Activated CD8-positive, alpha-beta memory T cell treated with anti-CD3 and anti-CD28 coated beads, Interleukin-2, amount 50 U/mL, for 24 hours (primary cell): ENCODE data around the gene MUC5B.
"Not testable (repeated sequence)": the region's sequence is repeated elsewhere in the genome, so short reads cannot be mapped to it uniquely, and the experiment has no call there.

Experiments used
- DNase-seq: peaks from one replicate; pipeline ENCODE4 v3.0.0-alpha.2; 2020; ENCODE audit errors: extremely low read depth

Gene MUC5B

GRCh38 chr11:1222491-1223345, at the start of gene MUC5B:
Gene MUC5B, plus strand, starts transcription at chr11:1223066. Its CDS starts 58 bp downstream, at chr11:1223124.
- no peak for DNase-seq

DNA sequence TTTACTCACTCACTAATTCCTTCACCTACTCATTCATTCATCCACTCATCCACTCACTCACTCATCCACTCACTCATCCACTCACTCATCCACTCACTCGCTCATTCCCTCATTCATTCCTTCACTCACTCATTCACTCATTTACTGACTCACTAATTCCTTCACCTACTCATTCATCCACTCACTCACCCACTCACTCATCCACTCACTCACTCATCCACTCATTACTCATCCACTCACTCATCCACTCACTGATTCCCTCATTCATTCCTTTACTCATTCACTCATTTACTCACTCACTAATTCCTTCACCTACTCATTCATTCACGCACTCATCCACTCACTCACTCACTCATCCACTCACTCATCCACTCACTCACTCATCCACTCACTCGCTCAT, 49.5 kb upstream of the MUC5B start:
- DNase-seq, result not testable (repeated sequence)

DNA sequence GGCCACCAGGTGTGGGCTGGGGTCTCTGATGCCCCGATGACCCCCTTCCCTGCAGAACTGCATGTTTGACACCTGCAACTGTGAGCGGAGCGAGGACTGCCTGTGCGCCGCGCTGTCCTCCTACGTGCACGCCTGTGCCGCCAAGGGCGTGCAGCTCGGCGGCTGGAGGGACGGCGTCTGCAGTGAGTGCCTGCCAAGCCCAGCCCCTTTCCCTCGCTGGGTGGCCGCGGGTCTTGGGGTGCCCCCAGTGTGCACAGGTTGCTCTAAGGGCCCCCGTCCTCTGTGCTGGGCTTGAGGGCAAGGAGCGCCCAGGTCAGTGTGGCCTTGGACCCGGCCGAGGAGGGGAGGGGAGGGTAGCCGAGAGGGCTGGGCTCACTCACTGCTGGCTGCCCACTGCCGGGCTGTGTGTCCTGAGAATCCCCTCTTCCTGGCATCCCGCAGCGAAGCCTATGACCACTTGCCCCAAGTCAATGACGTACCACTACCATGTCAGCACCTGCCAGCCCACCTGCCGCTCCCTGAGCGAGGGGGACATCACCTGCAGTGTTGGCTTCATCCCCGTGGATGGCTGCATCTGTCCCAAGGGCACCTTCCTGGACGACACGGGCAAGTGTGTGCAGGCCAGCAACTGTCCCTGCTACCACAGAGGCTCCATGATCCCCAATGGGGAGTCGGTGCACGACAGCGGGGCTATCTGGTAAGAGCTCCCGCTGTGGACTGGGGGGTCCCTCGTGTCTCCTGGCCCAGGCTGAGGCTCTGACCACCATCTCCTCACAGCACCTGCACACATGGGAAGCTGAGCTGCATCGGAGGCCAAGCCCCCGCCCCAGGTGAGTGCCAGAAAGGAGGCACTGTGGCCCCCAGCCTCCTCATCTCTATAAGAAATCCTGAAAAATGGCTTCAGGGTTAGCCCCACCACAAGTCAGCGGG, 48.2 kb upstream of the MUC5B start:
- no peak for DNase-seq

GRCh38 chr11:1175461-1176223, 47.2 kb upstream of the MUC5B start:
- DNase-seq, result no peak

- no peak for DNase-seq
Observed at GRCh38 chr11:1176224-1177019, 46.4 kb upstream of the MUC5B start.

- no peak for DNase-seq
Observed at GRCh38 chr11:1177020-1177770, 45.7 kb upstream of the MUC5B start.

DNA sequence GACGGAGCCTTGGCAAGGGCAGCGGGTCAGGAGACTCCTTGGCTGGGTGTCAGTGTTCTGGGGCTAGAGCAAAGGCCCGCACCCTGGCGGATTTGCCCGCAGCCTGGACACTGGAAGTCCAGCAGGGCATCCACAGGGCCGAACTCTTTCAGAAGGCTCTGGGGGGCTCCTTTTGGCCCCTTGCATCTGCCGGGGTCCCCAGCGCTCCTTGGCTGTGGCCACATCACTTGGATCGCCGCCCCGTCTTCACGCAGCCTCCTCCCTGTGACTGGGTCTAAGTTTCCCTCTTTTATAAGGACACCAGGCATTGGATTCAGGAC, 45.1 kb upstream of the MUC5B start:
- no peak for DNase-seq

- no peak for DNase-seq
Observed at GRCh38 chr11:1178201-1178885, 44.5 kb upstream of the MUC5B start.

DNA sequence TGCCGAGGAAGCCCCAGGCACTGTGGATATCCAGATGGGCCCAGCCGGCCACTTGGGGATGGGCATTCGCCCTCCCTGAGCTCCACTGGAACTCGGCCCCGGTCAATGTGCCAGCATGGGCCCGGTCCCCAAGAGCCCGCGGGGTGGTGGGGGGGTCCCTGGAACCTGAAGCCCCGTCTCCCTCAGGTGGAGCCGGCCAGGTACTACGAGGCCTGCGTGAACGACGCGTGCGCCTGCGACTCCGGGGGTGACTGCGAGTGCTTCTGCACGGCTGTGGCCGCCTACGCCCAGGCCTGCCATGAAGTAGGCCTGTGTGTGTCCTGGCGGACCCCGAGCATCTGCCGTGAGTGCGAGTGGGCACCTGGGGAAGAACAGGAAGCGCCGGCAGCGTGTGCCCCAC, 44.0 kb upstream of the MUC5B start:
- DNase-seq, result no peak

- DNase-seq, result no peak
Observed at GRCh38 chr11:1179641-1180040, 43.2 kb upstream of the MUC5B start.

- no peak for DNase-seq
Observed at GRCh38 chr11:1180171-1180570, 42.7 kb upstream of the MUC5B start.

DNA sequence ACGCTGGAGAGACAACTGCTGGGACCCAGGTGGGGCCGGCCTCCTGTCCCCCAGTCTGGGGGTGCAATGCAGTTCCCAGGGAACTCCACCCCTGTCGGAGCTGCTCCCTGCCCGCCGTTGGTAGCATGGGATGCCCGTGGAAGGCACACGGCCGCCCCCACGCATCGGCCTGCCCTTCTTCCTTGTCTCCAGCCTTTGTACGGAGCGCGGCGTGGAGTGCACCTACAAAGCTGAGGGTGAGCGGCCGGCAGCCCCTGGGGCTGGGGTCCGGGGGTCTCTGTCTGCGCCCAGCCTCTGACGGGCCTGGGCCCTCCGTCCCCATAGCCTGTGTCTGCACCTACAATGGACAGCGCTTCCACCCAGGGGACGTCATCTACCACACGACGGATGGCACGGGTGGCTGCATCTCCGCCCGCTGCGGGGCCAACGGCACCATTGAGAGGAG, 41.9 kb upstream of the MUC5B start:
- no peak for DNase-seq

- no peak for DNase-seq
Observed at GRCh38 chr11:1181420-1181819, 41.4 kb upstream of the MUC5B start.

DNA sequence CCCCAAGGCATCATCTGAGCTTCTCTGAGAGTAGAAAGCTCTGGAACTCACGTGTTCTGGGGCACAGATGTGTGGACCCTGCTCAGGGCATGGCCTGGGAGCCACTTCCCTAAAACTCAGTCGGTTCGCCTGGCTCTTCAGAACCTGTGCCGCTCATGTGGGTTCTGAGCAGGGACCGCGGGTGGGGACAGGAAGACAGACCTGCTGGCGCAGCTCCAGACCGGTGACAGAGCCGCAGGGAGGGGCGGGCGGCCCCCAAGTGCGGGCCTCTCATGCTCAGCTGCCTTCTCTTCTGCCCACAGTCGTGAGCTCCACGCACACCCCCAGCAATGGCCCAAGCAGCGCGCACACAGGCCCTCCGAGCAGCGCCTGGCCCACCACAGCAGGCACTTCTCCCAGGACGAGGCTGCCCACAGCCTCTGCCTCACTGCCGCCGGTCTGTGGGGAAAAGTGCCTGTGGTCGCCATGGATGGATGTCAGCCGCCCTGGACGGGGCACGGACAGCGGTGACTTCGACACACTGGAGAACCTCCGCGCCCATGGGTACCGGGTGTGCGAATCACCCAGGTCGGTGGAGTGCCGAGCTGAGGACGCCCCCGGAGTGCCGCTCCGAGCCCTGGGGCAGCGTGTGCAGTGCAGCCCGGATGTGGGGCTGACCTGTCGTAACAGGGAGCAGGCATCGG, 40.9 kb upstream of the MUC5B start:
- no peak for DNase-seq

GRCh38 chr11:1184139-1184538, 38.7 kb upstream of the MUC5B start:
- DNase-seq, result not testable (repeated sequence)

DNA sequence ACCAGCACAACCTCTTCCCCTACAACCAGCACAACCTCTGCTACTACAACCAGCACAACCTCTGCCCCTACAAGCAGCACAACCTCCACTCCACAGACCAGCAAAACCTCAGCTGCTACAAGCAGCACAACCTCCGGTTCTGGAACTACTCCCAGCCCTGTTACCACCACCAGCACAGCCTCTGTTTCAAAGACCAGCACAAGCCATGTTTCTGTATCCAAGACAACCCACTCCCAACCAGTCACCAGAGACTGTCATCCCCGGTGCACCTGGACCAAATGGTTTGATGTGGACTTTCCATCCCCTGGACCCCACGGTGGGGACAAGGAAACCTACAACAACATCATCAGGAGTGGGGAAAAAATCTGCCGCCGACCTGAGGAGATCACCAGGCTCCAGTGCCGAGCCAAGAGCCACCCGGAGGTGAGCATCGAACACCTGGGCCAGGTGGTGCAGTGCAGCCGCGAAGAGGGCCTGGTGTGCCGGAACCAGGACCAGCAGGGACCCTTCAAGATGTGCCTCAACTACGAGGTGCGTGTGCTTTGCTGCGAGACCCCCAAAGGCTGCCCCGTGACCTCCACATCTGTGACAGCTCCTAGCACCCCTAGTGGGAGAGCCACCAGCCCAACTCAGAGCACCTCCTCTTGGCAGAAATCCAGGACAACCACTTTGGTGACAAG, 34.3 kb upstream of the MUC5B start:
- DNase-seq, result not testable (repeated sequence)

DNA sequence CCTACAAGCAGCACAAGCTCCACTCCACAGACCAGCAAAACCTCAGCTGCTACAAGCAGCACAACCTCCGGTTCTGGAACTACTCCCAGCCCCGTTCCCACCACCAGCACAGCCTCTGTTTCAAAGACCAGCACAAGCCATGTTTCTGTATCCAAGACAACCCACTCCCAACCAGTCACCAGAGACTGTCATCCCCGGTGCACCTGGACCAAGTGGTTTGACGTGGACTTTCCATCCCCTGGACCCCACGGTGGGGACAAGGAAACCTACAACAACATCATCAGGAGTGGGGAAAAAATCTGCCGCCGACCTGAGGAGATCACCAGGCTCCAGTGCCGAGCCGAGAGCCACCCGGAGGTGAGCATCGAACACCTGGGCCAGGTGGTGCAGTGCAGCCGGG, 33.0 kb upstream of the MUC5B start:
- not testable (repeated sequence) for DNase-seq

GRCh38 chr11:1191786-1192470, 30.9 kb upstream of the MUC5B start:
- not testable (repeated sequence) for DNase-seq
